Liver (tissue), 9 donors: Measurements from ENCODE around the gene SKAP1. TPM values are rescaled to one million over a fixed set of nuclear protein-coding genes. Genes with fewer than 3 reads are reported as not detected.

Source experiments
- DNase-seq: peaks from one replicate; pipeline ENCODE4 v3.0.0-alpha.2; 2017; ENCODE audit warnings: low spot score
- H3K27ac ChIP-seq, 2 donors: one replicate each; pipeline ENCODE4 v1.7.0; 2013; ENCODE audit warnings: inconsistent platforms in 2 of 2, low read length in 2 of 2, control low read depth in 1 of 2, low read depth in 1 of 2, mild to moderate bottlenecking in 1 of 2
- H3K27me3 ChIP-seq, 4 donors: one replicate each; pipeline versions ENCODE4 v1.6.1 to v1.7.0; 2013; ENCODE audit warnings: low read length in 3 of 4, inconsistent platforms in 1 of 4, mild to moderate bottlenecking in 1 of 4, moderate library complexity in 1 of 4; ENCODE audit not compliant: control insufficient read depth in 4 of 4, insufficient read depth in 4 of 4
- H3K36me3 ChIP-seq, 4 donors: one replicate each; pipeline versions ENCODE4 v1.6.1 to v1.7.0; 2013; ENCODE audit warnings: low read length in 3 of 4, mild to moderate bottlenecking in 3 of 4, low read depth in 1 of 4, moderate library complexity in 1 of 4; ENCODE audit not compliant: control insufficient read depth in 4 of 4, insufficient read depth in 3 of 4
- H3K4me1 ChIP-seq, 4 donors: one replicate each; pipeline versions ENCODE4 v1.6.1 to v1.7.0; 2013; ENCODE audit warnings: low read length in 3 of 4, mild to moderate bottlenecking in 3 of 4, moderate library complexity in 1 of 4; ENCODE audit not compliant: control insufficient read depth in 4 of 4, insufficient read depth in 4 of 4
- H3K4me3 ChIP-seq, 3 donors: one replicate each; pipeline versions ENCODE4 v1.6.1 to v1.7.0; 2013; ENCODE audit warnings: low read length in 3 of 3, control low read depth in 1 of 3, low read depth in 1 of 3, mild to moderate bottlenecking in 1 of 3
- H3K9ac ChIP-seq, 2 donors: one replicate each; pipeline ENCODE4 v1.7.0; 2013; ENCODE audit warnings: low read length in 2 of 2, mild to moderate bottlenecking in 2 of 2, moderate library complexity in 2 of 2, control low read depth in 1 of 2, low read depth in 1 of 2
- H3K9me3 ChIP-seq, 4 donors: one replicate each; pipeline versions ENCODE4 v1.6.1 to v1.7.0; 2013; ENCODE audit warnings: low read length in 3 of 4; ENCODE audit not compliant: control insufficient read depth in 4 of 4
- EGR1 ChIP-seq, 2 donors: IDR thresholded peaks; 2 replicates each; pipeline ENCODE4 v1.6.1; 2016 to 2018; ENCODE audit warnings: antibody characterized with exemption in 2 of 2, low read depth in 2 of 2
- GABPA ChIP-seq, 2 donors: IDR thresholded peaks in 1 of 2; conservative IDR thresholded peaks in 1 of 2; 2 replicates each; pipeline ENCODE4 v1.6.1; 2016; ENCODE audit warnings: antibody characterized with exemption in 2 of 2, mild to moderate bottlenecking in 1 of 2, moderate library complexity in 1 of 2
- HNF4A ChIP-seq, 2 donors: conservative IDR thresholded peaks; 2 replicates each; pipeline ENCODE4 v1.6.1; 2016; ENCODE audit warnings: antibody characterized with exemption in 2 of 2, mild to moderate bottlenecking in 2 of 2
- RAD21 ChIP-seq, 2 donors: IDR thresholded peaks; 2 replicates each; pipeline ENCODE4 v1.6.1; 2016; ENCODE audit warnings: antibody characterized with exemption in 2 of 2, mild to moderate bottlenecking in 2 of 2
- SP1 ChIP-seq: IDR thresholded peaks from 2 replicates; pipeline ENCODE4 v1.6.1; 2018; ENCODE audit warnings: antibody characterized with exemption, mild to moderate bottlenecking
- YY1 ChIP-seq: IDR thresholded peaks from 2 replicates; pipeline ENCODE4 v1.6.1; 2016; ENCODE audit warnings: antibody characterized with exemption, mild to moderate bottlenecking
- WGBS: extraction: QIAGEN DNeasy Blood & Tissue Kit; methylation state at CpG from one replicate; pipeline ENCODE4 v1.1.7; 2013; 5-methylcytosine and 5-hydroxymethylcytosine counted together
- polyA plus RNA-seq, 2 donors: library from polyadenylated mRNA; stranded (reverse) in 1 of 2; unstranded in 1 of 2; fragments of 200-250 nt in 1 of 2; fragments of >200 nt in 1 of 2; fragmentation: Nextera tagmentation in 1 of 2; extraction: Ambion mirVana in 1 of 2; gene quantifications; one replicate each; pipeline versions ENCODE4 v1.2.1 to v1.2.3, GENCODE V29; 2013 to 2015
- total RNA-seq, 2 donors: library from RNA; depleted of rRNA; stranded (reverse); fragments of >200 nt; gene quantifications; one replicate each; pipeline ENCODE4 v1.2.3, GENCODE V29; 2014
- TF ChIP-seq, protein P1 (sequence below): IDR thresholded peaks from 2 replicates; pipeline ENCODE4 v1.6.1; 2016; ENCODE audit warnings: antibody characterized with exemption, mild to moderate bottlenecking
- TF ChIP-seq, protein P2 (sequence below): IDR thresholded peaks from 2 replicates; pipeline ENCODE4 v1.6.1; 2016; ENCODE audit warnings: antibody characterized with exemption
- TF ChIP-seq, protein P3 (sequence below): fragments of 150-350 bp; IDR thresholded peaks from 2 replicates; pipeline ENCODE4 v1.5.1; 2017; ENCODE audit warnings: improper control_type of control experiment, low read depth, low read length; ENCODE audit not compliant: missing input control
- TF ChIP-seq, protein P4 (sequence below): IDR thresholded peaks from 2 replicates; pipeline ENCODE4 v1.6.1; 2016; ENCODE audit warnings: antibody characterized with exemption
- donor health status: healthy.
- donor health status: healthy.
- donor health status: healthy.
- donor health status: healthy.
- donor health status: healthy.

Gene SKAP1
- total and polyA plus RNA-seq, 4 donors: 2.5 to 20.8 (median 11.3) TPM

DNA sequence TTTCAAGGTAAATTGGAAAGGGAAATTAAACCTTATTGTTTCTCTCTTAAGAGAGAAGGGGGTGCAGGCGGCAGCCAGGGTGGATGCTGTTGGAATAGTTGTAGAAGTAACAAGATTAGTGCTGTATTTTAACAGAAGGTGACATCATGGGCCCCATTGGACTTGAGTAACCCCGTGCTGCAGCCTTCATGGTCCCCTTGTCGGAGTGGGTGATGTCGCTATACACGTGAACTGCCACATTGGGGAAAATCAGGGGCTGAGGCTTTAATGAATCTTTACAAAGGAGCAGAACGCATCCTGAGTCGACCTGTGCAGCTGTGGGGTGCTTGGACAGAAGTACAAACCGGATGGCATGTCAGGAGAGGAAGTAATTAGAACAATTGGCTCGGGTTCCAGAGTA is 319.3 kb downstream of the SKAP1 start:
- Histone ChIP-seq H3K27me3 (no peaks in the 10 kb centered on the region), H3K36me3 (peaks cover 0 to 11% (median 5%) of the 10 kb centered on the region in 4 donors), H3K9me3 (no peaks in the 10 kb centered on the region), H3K27ac (no peak overlapping the region), H3K9ac (no peak overlapping the region), H3K4me3 (no peak overlapping the region), H3K4me1 (peaks cover 0 to 19% (median 12%) of the 10 kb centered on the region in 4 donors)
- TF ChIP-seq, protein P1, sequence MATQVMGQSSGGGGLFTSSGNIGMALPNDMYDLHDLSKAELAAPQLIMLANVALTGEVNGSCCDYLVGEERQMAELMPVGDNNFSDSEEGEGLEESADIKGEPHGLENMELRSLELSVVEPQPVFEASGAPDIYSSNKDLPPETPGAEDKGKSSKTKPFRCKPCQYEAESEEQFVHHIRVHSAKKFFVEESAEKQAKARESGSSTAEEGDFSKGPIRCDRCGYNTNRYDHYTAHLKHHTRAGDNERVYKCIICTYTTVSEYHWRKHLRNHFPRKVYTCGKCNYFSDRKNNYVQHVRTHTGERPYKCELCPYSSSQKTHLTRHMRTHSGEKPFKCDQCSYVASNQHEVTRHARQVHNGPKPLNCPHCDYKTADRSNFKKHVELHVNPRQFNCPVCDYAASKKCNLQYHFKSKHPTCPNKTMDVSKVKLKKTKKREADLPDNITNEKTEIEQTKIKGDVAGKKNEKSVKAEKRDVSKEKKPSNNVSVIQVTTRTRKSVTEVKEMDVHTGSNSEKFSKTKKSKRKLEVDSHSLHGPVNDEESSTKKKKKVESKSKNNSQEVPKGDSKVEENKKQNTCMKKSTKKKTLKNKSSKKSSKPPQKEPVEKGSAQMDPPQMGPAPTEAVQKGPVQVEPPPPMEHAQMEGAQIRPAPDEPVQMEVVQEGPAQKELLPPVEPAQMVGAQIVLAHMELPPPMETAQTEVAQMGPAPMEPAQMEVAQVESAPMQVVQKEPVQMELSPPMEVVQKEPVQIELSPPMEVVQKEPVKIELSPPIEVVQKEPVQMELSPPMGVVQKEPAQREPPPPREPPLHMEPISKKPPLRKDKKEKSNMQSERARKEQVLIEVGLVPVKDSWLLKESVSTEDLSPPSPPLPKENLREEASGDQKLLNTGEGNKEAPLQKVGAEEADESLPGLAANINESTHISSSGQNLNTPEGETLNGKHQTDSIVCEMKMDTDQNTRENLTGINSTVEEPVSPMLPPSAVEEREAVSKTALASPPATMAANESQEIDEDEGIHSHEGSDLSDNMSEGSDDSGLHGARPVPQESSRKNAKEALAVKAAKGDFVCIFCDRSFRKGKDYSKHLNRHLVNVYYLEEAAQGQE: no peak
- TF ChIP-seq, protein P2, sequence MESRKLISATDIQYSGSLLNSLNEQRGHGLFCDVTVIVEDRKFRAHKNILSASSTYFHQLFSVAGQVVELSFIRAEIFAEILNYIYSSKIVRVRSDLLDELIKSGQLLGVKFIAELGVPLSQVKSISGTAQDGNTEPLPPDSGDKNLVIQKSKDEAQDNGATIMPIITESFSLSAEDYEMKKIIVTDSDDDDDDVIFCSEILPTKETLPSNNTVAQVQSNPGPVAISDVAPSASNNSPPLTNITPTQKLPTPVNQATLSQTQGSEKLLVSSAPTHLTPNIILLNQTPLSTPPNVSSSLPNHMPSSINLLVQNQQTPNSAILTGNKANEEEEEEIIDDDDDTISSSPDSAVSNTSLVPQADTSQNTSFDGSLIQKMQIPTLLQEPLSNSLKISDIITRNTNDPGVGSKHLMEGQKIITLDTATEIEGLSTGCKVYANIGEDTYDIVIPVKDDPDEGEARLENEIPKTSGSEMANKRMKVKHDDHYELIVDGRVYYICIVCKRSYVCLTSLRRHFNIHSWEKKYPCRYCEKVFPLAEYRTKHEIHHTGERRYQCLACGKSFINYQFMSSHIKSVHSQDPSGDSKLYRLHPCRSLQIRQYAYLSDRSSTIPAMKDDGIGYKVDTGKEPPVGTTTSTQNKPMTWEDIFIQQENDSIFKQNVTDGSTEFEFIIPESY: no peak
- TF ChIP-seq GABPA (IDR thresholded peaks at IDR 0.05 in 1 of 2, conservative IDR thresholded peaks at IDR 0.05 in 1 of 2): no peak
- TF ChIP-seq SP1: no peak
- TF ChIP-seq EGR1 (IDR thresholded peaks at IDR 0.05; ENCODE audit: low read depth in 2 of 2): no peak
- TF ChIP-seq HNF4A (conservative IDR thresholded peaks at IDR 0.05): no peak
- TF ChIP-seq, protein P3, sequence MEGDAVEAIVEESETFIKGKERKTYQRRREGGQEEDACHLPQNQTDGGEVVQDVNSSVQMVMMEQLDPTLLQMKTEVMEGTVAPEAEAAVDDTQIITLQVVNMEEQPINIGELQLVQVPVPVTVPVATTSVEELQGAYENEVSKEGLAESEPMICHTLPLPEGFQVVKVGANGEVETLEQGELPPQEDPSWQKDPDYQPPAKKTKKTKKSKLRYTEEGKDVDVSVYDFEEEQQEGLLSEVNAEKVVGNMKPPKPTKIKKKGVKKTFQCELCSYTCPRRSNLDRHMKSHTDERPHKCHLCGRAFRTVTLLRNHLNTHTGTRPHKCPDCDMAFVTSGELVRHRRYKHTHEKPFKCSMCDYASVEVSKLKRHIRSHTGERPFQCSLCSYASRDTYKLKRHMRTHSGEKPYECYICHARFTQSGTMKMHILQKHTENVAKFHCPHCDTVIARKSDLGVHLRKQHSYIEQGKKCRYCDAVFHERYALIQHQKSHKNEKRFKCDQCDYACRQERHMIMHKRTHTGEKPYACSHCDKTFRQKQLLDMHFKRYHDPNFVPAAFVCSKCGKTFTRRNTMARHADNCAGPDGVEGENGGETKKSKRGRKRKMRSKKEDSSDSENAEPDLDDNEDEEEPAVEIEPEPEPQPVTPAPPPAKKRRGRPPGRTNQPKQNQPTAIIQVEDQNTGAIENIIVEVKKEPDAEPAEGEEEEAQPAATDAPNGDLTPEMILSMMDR: no peak
- TF ChIP-seq, protein P4, sequence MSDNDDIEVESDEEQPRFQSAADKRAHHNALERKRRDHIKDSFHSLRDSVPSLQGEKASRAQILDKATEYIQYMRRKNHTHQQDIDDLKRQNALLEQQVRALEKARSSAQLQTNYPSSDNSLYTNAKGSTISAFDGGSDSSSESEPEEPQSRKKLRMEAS: no peak
- DNase-seq: no peak
- 85% methylated on average over 9 of the region's 9 CpGs for WGBS

DNA sequence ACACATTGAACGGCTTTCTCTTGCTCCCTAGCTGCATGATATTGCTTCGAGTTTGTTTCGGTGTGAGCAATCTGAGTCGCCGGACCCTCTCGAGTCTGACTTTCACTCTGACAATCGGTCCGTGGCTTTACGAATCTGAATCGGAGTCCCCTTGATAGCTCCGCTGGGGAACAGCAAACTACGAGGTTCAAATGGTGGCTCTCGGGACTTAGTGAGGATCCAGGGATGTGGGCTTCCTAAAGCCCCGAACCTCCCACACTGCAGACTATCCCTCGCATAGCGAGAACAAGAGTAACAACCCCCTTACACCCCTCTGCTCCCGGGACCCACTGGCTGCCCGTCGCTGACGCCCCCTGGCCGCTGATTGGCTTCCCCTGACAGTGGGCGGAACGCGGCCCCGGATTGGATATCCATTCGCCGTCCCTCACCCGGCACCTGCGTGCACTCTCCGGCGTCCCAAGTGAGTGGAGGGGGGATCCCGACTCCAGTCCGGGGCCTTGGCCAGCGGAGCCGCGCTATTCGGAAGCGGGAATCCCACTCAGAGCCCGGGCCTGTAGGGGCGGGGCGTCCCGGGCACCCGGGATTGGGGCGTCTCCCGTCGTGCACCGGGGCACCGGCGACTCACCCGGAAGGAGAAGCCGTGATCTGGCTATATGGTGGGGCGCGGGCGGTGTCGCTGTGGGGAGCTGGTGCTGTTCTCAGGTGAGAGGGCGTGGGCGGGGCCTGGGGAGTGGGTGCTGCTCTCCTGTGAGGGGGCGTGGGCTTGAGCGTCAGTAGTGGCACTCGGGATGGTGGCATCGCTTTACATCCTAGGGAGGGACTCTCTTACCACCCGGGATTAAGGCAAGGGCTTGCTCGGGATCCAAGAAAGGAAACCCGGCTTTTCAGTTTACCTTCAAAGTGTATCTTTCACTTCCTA is 322.6 kb downstream of the SKAP1 start, which contains the start of gene SNX11:
Gene SNX11, plus strand, starts transcription at position 630 of the 919 bp plus-strand sequence. CDS start 4,278 bp downstream, outside the sequence.
- under 1% methylated on average over 64 of the region's 64 CpGs for WGBS
- peak within 1 kb of the TSS; percentile 74 to 79 for H3K27ac ChIP-seq
- TF ChIP-seq RAD21 (IDR thresholded peaks at IDR 0.05): no peak
- TF ChIP-seq, protein P1: peak; percentile 49
- TF ChIP-seq, protein P4: no peak
- TF ChIP-seq, protein P2: peak; percentile 33
- no peak for TF ChIP-seq HNF4A (conservative IDR thresholded peaks at IDR 0.05)
- TF ChIP-seq, protein P3: no peak
- TF ChIP-seq YY1: peak; percentile 76

More for the DNA sequence above, 322.6 kb downstream of the SKAP1 start, which contains the start of gene SNX11:
- peak; percentile 88 for DNase-seq
- Histone ChIP-seq H3K27me3 (no peaks in the 10 kb centered on the region), H3K4me3 (peak within 1 kb of the TSS; percentile 57 to 92 (median 90)), H3K4me1 (peaks cover 0 to 19% (median 12%) of the 10 kb centered on the region in 4 donors), H3K9ac (peak within 1 kb of the TSS; percentile 86 to 96), H3K9me3 (no peaks in the 10 kb centered on the region), H3K36me3 (no peaks in the 10 kb centered on the region)
